H9 (cell line): Measurements from ENCODE around the gene MELK. TPM values are rescaled to one million over a fixed set of nuclear protein-coding genes. Genes with fewer than 3 reads are reported as not detected.
A peak's percentile ranks its signal among the peaks of the same experiment; 100 is the strongest.

Source experiments
- DNase-seq: peaks from one replicate; pipeline ENCODE4 v3.0.0-alpha.2; 2017
- H2AFZ ChIP-seq: one replicate; pipeline ENCODE4 v1.6.1; 2013; ENCODE audit warnings: mild to moderate bottlenecking, low read length, control low read depth, moderate library complexity
- H2AK5ac ChIP-seq: 2 replicates; pipeline ENCODE4 v1.6.1; 2013; ENCODE audit warnings: low read length, control low read depth, mixed read lengths; ENCODE audit not compliant: insufficient read length
- H2BK120ac ChIP-seq: one replicate; pipeline ENCODE4 v1.6.1; 2013; ENCODE audit warnings: low read depth, mild to moderate bottlenecking, low read length, control low read depth, inconsistent platforms; ENCODE audit not compliant: poor library complexity, severe bottlenecking
- H2BK12ac ChIP-seq: 2 replicates; pipeline ENCODE4 v1.6.1; 2013; ENCODE audit warnings: low read length, control low read depth, mixed read lengths, low read depth; ENCODE audit not compliant: insufficient read length
- H2BK15ac ChIP-seq: 2 replicates; pipeline ENCODE4 v1.6.1; 2013; ENCODE audit warnings: low read depth, low read length, control low read depth
- H2BK20ac ChIP-seq: one replicate; pipeline ENCODE4 v1.6.1; 2013; ENCODE audit warnings: low read depth, mild to moderate bottlenecking, low read length, control low read depth, inconsistent platforms; ENCODE audit not compliant: poor library complexity, severe bottlenecking
- H2BK5ac ChIP-seq: 2 replicates; pipeline ENCODE4 v1.6.1; 2013; ENCODE audit warnings: low read length, control low read depth, mixed read lengths; ENCODE audit not compliant: insufficient read length
- H3K14ac ChIP-seq: 2 replicates; pipeline ENCODE4 v1.6.1; 2013; ENCODE audit warnings: low read length, control low read depth; ENCODE audit not compliant: insufficient read depth
- H3K18ac ChIP-seq: 2 replicates; pipeline ENCODE4 v1.6.1; 2013; ENCODE audit warnings: low read depth, mild to moderate bottlenecking, mixed read lengths, low read length, control low read depth; ENCODE audit not compliant: insufficient read length
- H3K23ac ChIP-seq: 2 replicates; pipeline ENCODE4 v1.6.1; 2013; ENCODE audit warnings: low read length, control low read depth, mixed read lengths, low read depth; ENCODE audit not compliant: insufficient read length
- H3K23me2 ChIP-seq: 2 replicates; pipeline ENCODE4 v1.6.1; 2013; ENCODE audit warnings: low read depth, mild to moderate bottlenecking, mixed read lengths, low read length, control low read depth; ENCODE audit not compliant: insufficient read length, poor library complexity, severe bottlenecking
- H3K27ac ChIP-seq: 2 replicates; pipeline ENCODE4 v1.5.1; 2013; ENCODE audit warnings: low read length, control low read depth, mixed read lengths, low read depth; ENCODE audit not compliant: insufficient read length
- H3K27me3 ChIP-seq: 2 replicates; pipeline ENCODE4 v1.6.1; 2013; ENCODE audit warnings: low read length, control low read depth, inconsistent platforms; ENCODE audit not compliant: insufficient read depth
- H3K4ac ChIP-seq: 2 replicates; pipeline ENCODE4 v1.6.1; 2013; ENCODE audit warnings: low read depth, mild to moderate bottlenecking, control low read depth, inconsistent platforms, low read length, moderate library complexity
- H3K4me1 ChIP-seq: 2 replicates; pipeline ENCODE4 v1.6.1; 2013; ENCODE audit warnings: low read length, control low read depth, inconsistent platforms; ENCODE audit not compliant: insufficient read depth
- H3K4me2 ChIP-seq: 2 replicates; pipeline ENCODE4 v1.6.1; 2013; ENCODE audit warnings: low read length, control low read depth, mixed read lengths; ENCODE audit not compliant: insufficient read length, insufficient read depth
- H3K56ac ChIP-seq: 2 replicates; pipeline ENCODE4 v1.6.1; 2013; ENCODE audit warnings: low read depth, mild to moderate bottlenecking, mixed read lengths, low read length, control low read depth; ENCODE audit not compliant: insufficient read length
- H3K79me1 ChIP-seq: 2 replicates; pipeline ENCODE4 v1.6.1; 2013; ENCODE audit warnings: low read depth, mild to moderate bottlenecking, moderate library complexity, low read length, control low read depth, inconsistent platforms; ENCODE audit not compliant: insufficient read depth, poor library complexity, severe bottlenecking
- H3K79me2 ChIP-seq: 2 replicates; pipeline ENCODE4 v1.6.1; 2013; ENCODE audit warnings: low read length, control low read depth, inconsistent platforms; ENCODE audit not compliant: insufficient read depth
- H3K9ac ChIP-seq: 2 replicates; pipeline ENCODE4 v1.6.1; 2013; ENCODE audit warnings: low read length, control low read depth, mixed read lengths; ENCODE audit not compliant: insufficient read length; ENCODE audit errors: extremely low read depth
- H3K9me3 ChIP-seq: one replicate; pipeline ENCODE4 v1.6.1; 2013; ENCODE audit warnings: low read depth, low read length, inconsistent platforms; ENCODE audit not compliant: control insufficient read depth
- H3T11ph ChIP-seq: one replicate; pipeline ENCODE4 v1.6.1; 2013; ENCODE audit warnings: mild to moderate bottlenecking, low read length, control low read depth, inconsistent platforms
- H4K20me1 ChIP-seq: one replicate; pipeline ENCODE4 v1.6.1; 2013; ENCODE audit not compliant: control insufficient read depth, insufficient read length, insufficient read depth
- H4K5ac ChIP-seq: 2 replicates; pipeline ENCODE4 v1.6.1; 2013; ENCODE audit warnings: low read depth, mild to moderate bottlenecking, mixed read lengths, low read length, control low read depth; ENCODE audit not compliant: insufficient read length
- H4K8ac ChIP-seq: replicated peaks from 2 replicates; pipeline ENCODE4 v1.6.1; 2013; ENCODE audit warnings: low read length, control low read depth, mixed read lengths, low read depth; ENCODE audit not compliant: insufficient read length
- H4K91ac ChIP-seq: 2 replicates; pipeline ENCODE4 v1.6.1; 2013; ENCODE audit warnings: low read depth, mild to moderate bottlenecking, moderate library complexity, mixed read lengths, low read length, control low read depth; ENCODE audit not compliant: insufficient read length
- H3K27ac Mint-ChIP-seq, 3 experiments: 2 replicates in 2 of 3; 3 replicates in 1 of 3; pipeline ENCODE4 v1.8.0; 2020 to 2021; ENCODE audit warnings: mixed read lengths in 3 of 3, mild to moderate bottlenecking in 1 of 3, moderate library complexity in 1 of 3
- H3K27me3 Mint-ChIP-seq: 2 replicates; pipeline ENCODE4 v1.8.0; 2021; ENCODE audit warnings: low read depth, mild to moderate bottlenecking, moderate library complexity, mixed read lengths
- H3K36me3 Mint-ChIP-seq, 3 experiments: 2 replicates in 2 of 3; 3 replicates in 1 of 3; pipeline ENCODE4 v1.8.0; 2020 to 2021; ENCODE audit warnings: low read depth in 3 of 3, mixed read lengths in 3 of 3; ENCODE audit not compliant: insufficient read depth in 1 of 3
- H3K4me1 Mint-ChIP-seq, 2 experiments: 2 replicates each; pipeline ENCODE4 v1.8.0; 2020; ENCODE audit warnings: mixed read lengths in 2 of 2
- H3K4me3 Mint-ChIP-seq, 2 experiments: 2 replicates in 1 of 2; 3 replicates in 1 of 2; pipeline ENCODE4 v1.8.0; 2020 to 2021; ENCODE audit warnings: mild to moderate bottlenecking in 2 of 2, mixed read lengths in 2 of 2, moderate library complexity in 1 of 2
- H3K9me3 Mint-ChIP-seq, 2 experiments: 2 replicates in 1 of 2; 3 replicates in 1 of 2; pipeline ENCODE4 v1.8.0; 2020; ENCODE audit warnings: mild to moderate bottlenecking in 2 of 2, mixed read lengths in 2 of 2, moderate library complexity in 1 of 2
- WGBS: extraction: QIAGEN DNeasy Blood & Tissue Kit; methylation state at CpG from one replicate; pipeline ENCODE4 v1.1.7; 2013; ENCODE audit warnings: missing lambda C conversion rate, low lambda C conversion rate, mixed read lengths; ENCODE audit not compliant: insufficient read length; ENCODE audit errors: extremely low coverage; 5-methylcytosine and 5-hydroxymethylcytosine counted together
- total RNA-seq: library from RNA; stranded (reverse); gene quantifications from 2 replicates; pipeline ENCODE4 v1.2.1, GENCODE V29; 2021
- TF ChIP-seq, protein P1 (sequence below): fragments of 200-600 bp; sonication (generic); conservative IDR thresholded peaks from 3 replicates; pipeline ENCODE4 v1.8.0; 2021; ENCODE audit warnings: antibody characterized with exemption, mild to moderate bottlenecking

Gene MELK
- total RNA-seq, 1 experiment from 2014 or later: 43.6 TPM

DNA sequence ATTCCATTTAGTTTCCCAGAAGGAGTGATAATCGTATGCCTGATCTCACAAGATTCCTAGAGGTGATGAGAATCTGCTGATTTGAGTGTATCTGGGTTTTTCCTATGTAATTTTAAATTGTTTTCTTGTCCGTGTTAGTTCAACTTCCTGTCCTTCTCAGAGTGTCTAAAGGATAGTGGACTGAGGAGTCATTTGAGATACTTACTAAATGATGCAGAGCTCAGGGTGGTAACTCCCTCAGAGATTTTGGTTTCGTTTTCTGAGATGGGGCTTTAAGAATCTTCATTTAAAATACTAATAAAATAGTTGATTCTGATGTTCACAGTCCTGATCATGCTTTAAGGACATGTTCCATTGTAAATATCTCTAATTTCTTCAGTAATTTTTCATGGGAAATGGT lies 30.3 kb downstream of the MELK start:
- no peak for DNase-seq
- H3K27me3 Mint-ChIP-seq: no peaks in the 10 kb centered on the region
- Histone ChIP-seq H2BK20ac (no peak overlapping the region), H3K79me1 (no peaks in the 10 kb centered on the region), H3K4me2 (no peak overlapping the region), H3K27me3 (no peaks in the 10 kb centered on the region), H3K14ac (no peak overlapping the region), H3K79me2 (no peaks in the 10 kb centered on the region), H3K18ac (no peak overlapping the region), H3K9me3 (no peaks in the 10 kb centered on the region), H3K23ac (no peak overlapping the region), H4K91ac (no peak overlapping the region), H3K27ac (no peak overlapping the region), H2AK5ac (no peak overlapping the region), H3K4ac (no peak overlapping the region), H4K20me1 (no peaks in the 10 kb centered on the region), H3T11ph (no peak overlapping the region), H3K56ac (no peak overlapping the region), H3K4me1 (no peaks in the 10 kb centered on the region), H4K5ac (no peak overlapping the region), H2BK120ac (no peak overlapping the region), H2AFZ (no peak overlapping the region), H3K9ac (no peak overlapping the region), H2BK12ac (no peak overlapping the region), H2BK5ac (no peak overlapping the region), H2BK15ac (no peak overlapping the region), H4K8ac (no peak overlapping the region), H3K23me2 (no peaks in the 10 kb centered on the region)
- H3K4me1 Mint-ChIP-seq: no peaks in the 10 kb centered on the region
- no peak overlapping the region for H3K4me3 Mint-ChIP-seq
- H3K9me3 Mint-ChIP-seq: no peaks in the 10 kb centered on the region
- WGBS: no CpG with 5 or more reads among the region's 3 CpGs
- H3K36me3 Mint-ChIP-seq: peaks cover 25 to 79% (median 77%) of the 10 kb centered on the region in 3 experiments; a peak in 6 of 7 replicates
- TF ChIP-seq, protein P1, sequence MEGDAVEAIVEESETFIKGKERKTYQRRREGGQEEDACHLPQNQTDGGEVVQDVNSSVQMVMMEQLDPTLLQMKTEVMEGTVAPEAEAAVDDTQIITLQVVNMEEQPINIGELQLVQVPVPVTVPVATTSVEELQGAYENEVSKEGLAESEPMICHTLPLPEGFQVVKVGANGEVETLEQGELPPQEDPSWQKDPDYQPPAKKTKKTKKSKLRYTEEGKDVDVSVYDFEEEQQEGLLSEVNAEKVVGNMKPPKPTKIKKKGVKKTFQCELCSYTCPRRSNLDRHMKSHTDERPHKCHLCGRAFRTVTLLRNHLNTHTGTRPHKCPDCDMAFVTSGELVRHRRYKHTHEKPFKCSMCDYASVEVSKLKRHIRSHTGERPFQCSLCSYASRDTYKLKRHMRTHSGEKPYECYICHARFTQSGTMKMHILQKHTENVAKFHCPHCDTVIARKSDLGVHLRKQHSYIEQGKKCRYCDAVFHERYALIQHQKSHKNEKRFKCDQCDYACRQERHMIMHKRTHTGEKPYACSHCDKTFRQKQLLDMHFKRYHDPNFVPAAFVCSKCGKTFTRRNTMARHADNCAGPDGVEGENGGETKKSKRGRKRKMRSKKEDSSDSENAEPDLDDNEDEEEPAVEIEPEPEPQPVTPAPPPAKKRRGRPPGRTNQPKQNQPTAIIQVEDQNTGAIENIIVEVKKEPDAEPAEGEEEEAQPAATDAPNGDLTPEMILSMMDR: no peak
- H3K27ac Mint-ChIP-seq: 0 out of 7 replicates have a peak overlapping the region, but pooled peaks of 1 of the 3 experiments have one; percentile 53
